ENCODE data around the gene MCUB.

- no peak for TF ChIP-seq CTCF (conservative IDR thresholded peaks at IDR 0.05 in 1 of 2, IDR thresholded peaks at IDR 0.05 in 1 of 2; ENCODE audit: low read depth in 1 of 2, low read length in 2 of 2)
- TF ChIP-seq EZH2 (IDR thresholded peaks at IDR 0.05; ENCODE audit: low read length, missing control alignments): no peak
These were observed 124.7 kb downstream of the MCUB start for GRCh38 chr4:109684727-109685126.

Measured in fibroblast of lung (primary cell).